ENCODE measurements around the gene STK32B. TPM values are rescaled to one million over a fixed set of nuclear protein-coding genes. Genes with fewer than 3 reads are reported as not detected.

The STK32B gene
- total RNA-seq, 4 donors from 2014 or later = 3.0 to 33.8 (median 4.3) TPM

- H3K27me3 ChIP-seq = no peaks in the 10 kb centered on the region
- TF ChIP-seq CTCF (IDR thresholded peaks at IDR 0.05) = no peak
- TF ChIP-seq POLR2A (IDR thresholded peaks at IDR 0.05) = no peak
- no peak for DNase-seq
- H3K36me3 ChIP-seq = no peaks in the 10 kb centered on the region
- intact Hi-C loops (cut with DNase I; ENCODE audit: low total_unique reads) = no loop called here
- no peak overlapping the region for H3K4me3 ChIP-seq
- H3K4me1 ChIP-seq = no peaks in the 10 kb centered on the region
- no peak overlapping the region for H3K27ac ChIP-seq
- no peaks in the 10 kb centered on the region for H3K9me3 ChIP-seq
These were observed 320.3 kb downstream of the STK32B start for GRCh38 chr4:5371415-5372190.

DNA sequence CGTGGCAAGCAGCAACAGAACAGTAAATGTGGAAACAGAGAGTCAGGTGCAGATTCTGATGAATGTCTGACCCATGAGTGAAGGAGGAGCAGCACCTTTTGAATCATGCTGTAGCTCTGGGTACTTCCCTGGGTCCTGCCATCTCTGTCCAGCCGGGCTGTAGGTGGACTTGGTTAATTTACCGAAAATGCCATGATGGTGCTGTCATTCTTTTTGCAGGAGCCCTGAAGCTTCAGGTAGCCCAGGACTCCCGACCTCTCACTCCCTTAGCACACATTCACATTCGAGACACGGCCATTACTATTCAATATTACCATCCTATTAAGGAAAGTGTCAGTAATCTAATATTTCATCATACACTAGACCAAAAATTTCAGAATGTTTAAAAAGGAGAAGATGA, 320.9 kb downstream of the STK32B start:
- no peak for DNase-seq
- no peaks in the 10 kb centered on the region for H3K27me3 ChIP-seq
- no peaks in the 10 kb centered on the region for H3K4me1 ChIP-seq
- no peak overlapping the region for H3K27ac ChIP-seq
- TF ChIP-seq POLR2A (IDR thresholded peaks at IDR 0.05) (no peak), CTCF (IDR thresholded peaks at IDR 0.05) (no peak)
- H3K36me3 ChIP-seq = no peaks in the 10 kb centered on the region
- H3K4me3 ChIP-seq = no peak overlapping the region
- no peaks in the 10 kb centered on the region for H3K9me3 ChIP-seq
- intact Hi-C loops (cut with DNase I; ENCODE audit: low total_unique reads) = no loop called here

DNA sequence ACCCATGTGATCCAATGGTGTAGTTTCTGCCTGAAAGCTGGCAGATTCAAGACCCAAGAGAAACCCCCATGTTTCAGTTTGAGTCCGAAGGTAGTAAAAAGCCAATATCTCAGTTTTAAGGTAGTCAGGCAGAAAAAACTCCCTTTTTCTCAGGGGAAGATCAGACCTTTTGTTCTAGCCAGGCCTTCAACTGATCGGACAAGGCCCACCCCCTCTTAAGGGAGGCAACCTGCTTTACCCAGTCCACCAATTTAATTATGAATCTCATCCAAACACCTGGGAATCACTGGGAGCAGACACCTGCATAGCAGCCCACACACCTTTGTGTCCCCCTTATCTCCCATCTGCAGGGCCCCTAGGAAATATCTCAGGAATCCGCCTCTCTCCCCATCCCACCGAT, 322.0 kb downstream of the STK32B start:
- Histone ChIP-seq H3K4me1 (no peaks in the 10 kb centered on the region), H3K4me3 (no peak overlapping the region), H3K27ac (no peak overlapping the region), H3K27me3 (no peaks in the 10 kb centered on the region), H3K9me3 (no peaks in the 10 kb centered on the region), H3K36me3 (no peaks in the 10 kb centered on the region)
- no peak for DNase-seq
- intact Hi-C loops (cut with DNase I; ENCODE audit: low total_unique reads) = no loop called here
- no peak for TF ChIP-seq POLR2A (IDR thresholded peaks at IDR 0.05)
- TF ChIP-seq CTCF (IDR thresholded peaks at IDR 0.05) = no peak

GRCh38 chr4:5374592-5374991, 323.3 kb downstream of the STK32B start:
- H3K27me3 ChIP-seq = no peaks in the 10 kb centered on the region
- H3K9me3 ChIP-seq = no peaks in the 10 kb centered on the region
- no peaks in the 10 kb centered on the region for H3K36me3 ChIP-seq
- TF ChIP-seq CTCF (IDR thresholded peaks at IDR 0.05) (no peak), POLR2A (IDR thresholded peaks at IDR 0.05) (no peak)
- intact Hi-C loops (cut with DNase I; ENCODE audit: low total_unique reads) = no loop called here
- no peak overlapping the region for H3K4me3 ChIP-seq
- H3K27ac ChIP-seq = no peak overlapping the region
- no peaks in the 10 kb centered on the region for H3K4me1 ChIP-seq
- DNase-seq = no peak

DNA sequence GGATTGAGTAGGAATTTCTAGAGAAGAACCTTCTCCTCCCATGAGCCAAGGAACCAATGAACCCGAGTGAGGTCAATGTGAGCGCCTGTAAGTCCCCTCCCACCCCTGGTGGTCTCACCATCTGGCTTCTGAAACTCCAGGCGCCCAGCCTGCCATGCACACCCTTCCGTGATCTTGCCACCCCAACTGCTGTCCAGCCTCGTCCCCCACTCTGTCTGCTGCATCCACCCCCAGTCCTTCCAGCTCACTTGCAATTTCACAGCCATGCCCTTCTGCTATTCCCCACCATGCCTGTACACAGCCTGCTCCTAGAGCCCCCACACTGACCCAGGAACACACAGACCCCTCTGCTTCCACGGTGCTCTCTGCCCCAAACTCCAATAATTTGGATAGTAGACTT, 323.7 kb downstream of the STK32B start:
- Histone ChIP-seq H3K9me3 (no peaks in the 10 kb centered on the region), H3K4me3 (no peak overlapping the region), H3K36me3 (no peaks in the 10 kb centered on the region), H3K27me3 (no peaks in the 10 kb centered on the region), H3K27ac (no peak overlapping the region), H3K4me1 (no peaks in the 10 kb centered on the region)
- TF ChIP-seq POLR2A (IDR thresholded peaks at IDR 0.05) (no peak), CTCF (IDR thresholded peaks at IDR 0.05) (no peak)
- intact Hi-C loops (cut with DNase I; ENCODE audit: low total_unique reads) = no loop called here
- DNase-seq = no peak
